Measurements from ENCODE around the gene RRAGB.

DNA sequence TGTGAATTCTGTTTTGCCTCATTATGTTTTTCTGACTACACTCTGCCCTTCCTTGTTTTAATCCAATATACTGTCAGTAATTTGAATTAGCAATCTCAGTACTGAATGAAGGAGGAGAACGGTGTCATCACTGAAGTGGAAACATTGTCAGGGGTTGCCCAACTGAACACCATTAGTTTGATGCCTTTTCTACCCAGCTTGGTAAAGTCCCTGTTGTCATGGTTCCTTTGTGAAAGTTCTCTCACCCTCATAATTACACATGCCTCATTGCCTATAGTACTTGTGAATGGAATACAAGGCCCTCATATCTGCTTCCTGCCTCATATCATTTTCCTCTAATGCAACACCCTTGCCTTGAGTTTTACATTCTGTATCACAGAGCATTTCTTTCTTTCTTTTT, 76.9 kb downstream of the RRAGB start:
- TF ChIP-seq, protein P1, sequence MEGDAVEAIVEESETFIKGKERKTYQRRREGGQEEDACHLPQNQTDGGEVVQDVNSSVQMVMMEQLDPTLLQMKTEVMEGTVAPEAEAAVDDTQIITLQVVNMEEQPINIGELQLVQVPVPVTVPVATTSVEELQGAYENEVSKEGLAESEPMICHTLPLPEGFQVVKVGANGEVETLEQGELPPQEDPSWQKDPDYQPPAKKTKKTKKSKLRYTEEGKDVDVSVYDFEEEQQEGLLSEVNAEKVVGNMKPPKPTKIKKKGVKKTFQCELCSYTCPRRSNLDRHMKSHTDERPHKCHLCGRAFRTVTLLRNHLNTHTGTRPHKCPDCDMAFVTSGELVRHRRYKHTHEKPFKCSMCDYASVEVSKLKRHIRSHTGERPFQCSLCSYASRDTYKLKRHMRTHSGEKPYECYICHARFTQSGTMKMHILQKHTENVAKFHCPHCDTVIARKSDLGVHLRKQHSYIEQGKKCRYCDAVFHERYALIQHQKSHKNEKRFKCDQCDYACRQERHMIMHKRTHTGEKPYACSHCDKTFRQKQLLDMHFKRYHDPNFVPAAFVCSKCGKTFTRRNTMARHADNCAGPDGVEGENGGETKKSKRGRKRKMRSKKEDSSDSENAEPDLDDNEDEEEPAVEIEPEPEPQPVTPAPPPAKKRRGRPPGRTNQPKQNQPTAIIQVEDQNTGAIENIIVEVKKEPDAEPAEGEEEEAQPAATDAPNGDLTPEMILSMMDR (IDR thresholded peaks at IDR 0.05): no peak
- no peak for TF ChIP-seq POLR2AphosphoS5 (IDR thresholded peaks at IDR 0.05)
